HG02981 (cell line): ENCODE results near the gene SIX1.

Experiments used
- ATAC-seq: cut with Tn5 transposase; IDR thresholded peaks from one replicate; pipeline ENCODE4 v1.9.1; 2021; ENCODE audit warnings: mild to moderate bottlenecking, moderate library complexity; ENCODE audit not compliant: unreplicated experiment

SIX1 gene

DNA sequence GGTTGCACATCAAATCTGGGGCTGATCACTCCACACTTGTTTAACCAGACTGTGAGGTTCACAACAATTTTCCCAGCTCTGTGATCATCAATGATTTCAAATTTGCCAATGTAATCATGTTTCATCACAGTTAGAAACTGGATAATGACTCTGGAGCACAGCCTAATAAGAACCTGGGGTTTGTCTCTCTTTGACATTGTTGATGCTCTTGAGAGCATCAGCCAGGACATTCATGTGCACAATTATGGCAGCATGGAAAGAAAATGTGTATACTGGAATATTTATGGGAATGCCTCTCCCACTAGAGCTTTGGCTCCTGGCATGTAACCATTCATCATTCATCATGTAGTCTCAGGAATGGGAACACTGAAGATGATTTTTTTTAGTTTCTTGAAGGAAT is 47.0 kb downstream of the SIX1 start:
- ATAC-seq = no peak

DNA sequence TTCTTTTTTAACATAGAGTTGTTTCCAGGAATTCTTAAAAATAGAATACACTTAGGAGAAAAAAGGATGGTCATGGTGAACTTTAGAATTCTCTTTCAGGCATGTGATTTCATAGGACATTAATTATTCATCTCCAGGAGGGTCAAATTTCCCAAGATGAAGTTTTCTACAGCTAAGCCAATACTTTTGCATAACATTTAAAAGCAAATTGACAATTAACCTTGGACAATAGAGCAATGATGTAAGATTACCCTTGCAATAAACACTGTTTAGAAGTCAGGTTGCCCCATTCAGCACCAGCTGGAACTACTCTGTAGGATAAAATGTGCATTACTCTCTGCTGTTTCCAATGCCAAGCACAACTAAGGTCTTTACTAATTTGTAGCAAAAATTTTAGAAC is 49.5 kb downstream of the SIX1 start:
- no peak for ATAC-seq

DNA sequence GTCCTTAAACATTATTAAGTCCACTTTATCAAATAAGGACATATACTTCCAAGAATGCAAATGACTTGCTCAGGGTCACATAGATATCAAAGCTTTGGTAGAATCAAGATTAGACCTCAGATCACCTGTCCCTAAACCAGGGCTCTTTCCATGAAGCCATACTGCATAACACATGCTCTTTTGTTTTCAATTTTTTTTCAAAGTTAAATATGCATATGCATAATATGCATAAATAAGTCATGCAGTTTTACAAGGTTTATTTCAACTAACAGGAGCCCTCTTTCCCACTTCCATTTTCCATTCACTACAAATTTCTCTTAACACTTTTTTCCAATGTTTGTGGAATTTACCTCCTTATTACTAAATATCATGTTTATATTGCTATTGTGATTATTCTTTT is 53.1 kb downstream of the SIX1 start:
- no peak for ATAC-seq

DNA sequence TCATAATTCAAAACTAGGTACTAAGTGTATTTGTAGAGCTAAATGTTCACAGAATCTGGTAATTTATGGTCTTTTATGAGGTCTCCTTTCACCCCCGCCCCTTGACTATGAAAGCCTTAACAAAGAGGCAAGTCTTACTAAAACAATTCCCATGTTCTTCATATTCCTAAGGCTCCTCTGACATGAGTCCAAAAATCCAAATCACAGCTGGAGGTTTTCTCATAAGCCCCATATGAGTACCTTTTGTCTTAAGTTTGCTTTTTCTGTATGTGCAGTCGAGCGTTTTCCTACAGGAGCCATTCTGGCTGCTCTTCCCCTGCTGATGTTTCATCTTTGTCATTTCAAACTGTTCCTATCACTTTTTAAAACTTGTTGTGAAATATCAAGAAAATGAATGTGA is 55.2 kb downstream of the SIX1 start:
- no peak for ATAC-seq
